ENCODE results near the gene OR2AG1.
"Not testable (repeated sequence)": the region's sequence is repeated elsewhere in the genome, so short reads cannot be mapped to it uniquely, and the experiment has no call there.

The OR2AG1 gene

DNA sequence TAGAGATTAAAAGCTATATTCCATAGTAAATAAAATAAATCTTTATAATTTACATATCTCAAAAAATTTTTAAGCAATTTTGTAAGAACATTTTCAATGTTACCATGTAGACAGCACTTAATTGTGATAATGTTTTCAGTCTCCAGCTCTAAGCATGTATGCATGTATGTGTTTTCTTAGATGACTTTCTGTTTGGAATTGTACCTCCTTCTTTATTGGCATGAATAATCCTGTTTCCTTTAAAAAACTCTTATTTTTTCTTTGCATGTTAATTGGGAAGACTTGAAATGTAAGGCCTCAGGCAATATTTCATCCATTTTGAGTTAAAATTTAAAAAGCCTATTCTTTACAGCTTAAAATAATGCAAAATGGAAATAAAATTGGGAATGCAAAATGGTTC is 2.0 kb upstream of the OR2AG1 start:
- no peak overlapping the region for H3K4me3 ChIP-seq (ENCODE audit: low read depth, low read length)
- no peak for DNase-seq (ENCODE audit: low read depth)

DNA sequence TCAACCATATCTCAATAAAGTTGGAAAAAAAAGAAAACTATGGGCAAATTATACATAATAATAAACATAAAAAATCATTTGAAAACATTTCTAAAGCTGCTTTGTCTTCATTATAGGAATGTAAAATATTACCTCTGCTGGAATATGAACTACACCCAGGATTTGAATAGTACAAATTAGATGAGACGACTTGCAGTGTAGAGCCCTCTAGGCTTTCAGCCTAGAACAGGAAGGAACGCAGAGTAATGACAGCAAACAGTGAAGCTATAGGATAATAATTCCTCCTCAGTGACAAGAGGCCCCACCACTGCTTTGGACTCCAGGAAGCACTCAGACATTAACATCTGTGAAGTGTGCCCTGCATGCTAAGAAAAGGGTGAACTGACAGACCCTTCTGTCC is 7.7 kb downstream of the OR2AG1 start:
- TF ChIP-seq, protein P1, sequence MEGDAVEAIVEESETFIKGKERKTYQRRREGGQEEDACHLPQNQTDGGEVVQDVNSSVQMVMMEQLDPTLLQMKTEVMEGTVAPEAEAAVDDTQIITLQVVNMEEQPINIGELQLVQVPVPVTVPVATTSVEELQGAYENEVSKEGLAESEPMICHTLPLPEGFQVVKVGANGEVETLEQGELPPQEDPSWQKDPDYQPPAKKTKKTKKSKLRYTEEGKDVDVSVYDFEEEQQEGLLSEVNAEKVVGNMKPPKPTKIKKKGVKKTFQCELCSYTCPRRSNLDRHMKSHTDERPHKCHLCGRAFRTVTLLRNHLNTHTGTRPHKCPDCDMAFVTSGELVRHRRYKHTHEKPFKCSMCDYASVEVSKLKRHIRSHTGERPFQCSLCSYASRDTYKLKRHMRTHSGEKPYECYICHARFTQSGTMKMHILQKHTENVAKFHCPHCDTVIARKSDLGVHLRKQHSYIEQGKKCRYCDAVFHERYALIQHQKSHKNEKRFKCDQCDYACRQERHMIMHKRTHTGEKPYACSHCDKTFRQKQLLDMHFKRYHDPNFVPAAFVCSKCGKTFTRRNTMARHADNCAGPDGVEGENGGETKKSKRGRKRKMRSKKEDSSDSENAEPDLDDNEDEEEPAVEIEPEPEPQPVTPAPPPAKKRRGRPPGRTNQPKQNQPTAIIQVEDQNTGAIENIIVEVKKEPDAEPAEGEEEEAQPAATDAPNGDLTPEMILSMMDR (IDR thresholded peaks at IDR 0.05; ENCODE audit: insufficient read depth, low read depth, low read length, missing control alignments) = no peak

More for the DNA sequence above, 2.0 kb upstream of the OR2AG1 start:
- TF ChIP-seq, protein P1 (IDR thresholded peaks at IDR 0.05; ENCODE audit: insufficient read depth, low read depth, low read length, missing control alignments) = no peak

DNA sequence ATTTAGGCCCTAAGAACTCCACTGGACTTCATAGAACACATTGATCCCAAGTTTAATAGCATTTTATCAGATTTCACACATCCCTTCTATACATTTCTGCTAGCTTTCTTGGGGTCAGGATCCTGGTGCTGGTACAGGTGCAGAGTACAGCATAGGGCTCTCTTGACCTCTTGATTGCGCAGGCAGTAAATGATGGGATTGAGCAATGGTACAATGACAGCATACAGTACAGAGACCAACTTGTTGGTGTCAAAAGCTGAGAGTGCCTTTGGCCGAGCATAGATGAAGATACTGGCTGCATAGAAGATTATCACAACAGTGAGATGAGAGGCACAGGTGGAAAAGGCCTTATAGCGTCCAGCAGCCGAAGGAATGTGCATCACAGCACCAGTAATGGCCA is 11.8 kb downstream of the OR2AG1 start:
- DNase-seq (ENCODE audit: low read depth) = no peak
- no peak overlapping the region for H3K4me3 ChIP-seq (ENCODE audit: low read depth, low read length)
- TF ChIP-seq, protein P1 (IDR thresholded peaks at IDR 0.05; ENCODE audit: insufficient read depth, low read depth, low read length, missing control alignments) = no peak

More for the DNA sequence above, 7.7 kb downstream of the OR2AG1 start:
- DNase-seq (ENCODE audit: low read depth) = no peak
- no peak overlapping the region for H3K4me3 ChIP-seq (ENCODE audit: low read depth, low read length)

DNA sequence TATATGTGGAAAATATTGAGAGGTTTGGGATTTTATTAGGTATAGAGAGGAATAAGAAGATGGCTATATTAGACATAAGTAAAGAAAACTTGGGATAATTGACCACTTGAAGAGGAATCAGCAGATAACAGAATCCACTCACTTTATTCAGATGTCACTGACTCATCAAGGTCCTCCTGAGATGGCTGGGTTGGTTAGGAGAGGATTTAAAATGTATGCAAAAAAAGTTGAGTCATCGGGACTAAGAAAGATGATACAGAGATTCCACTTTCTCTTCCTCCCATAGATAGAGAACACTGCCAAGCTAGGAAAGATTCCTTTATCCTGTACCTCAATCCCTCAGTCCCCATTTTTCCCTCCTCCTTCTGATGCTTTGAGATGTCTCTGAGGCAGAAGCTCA is 16.6 kb downstream of the OR2AG1 start, which contains the start of gene OR6A2:
Gene OR6A2 (minus strand): TSS at position 288 of the 400 bp plus-strand sequence. CDS start 3,981 bp downstream, outside the sequence.
- TF ChIP-seq, protein P1 (IDR thresholded peaks at IDR 0.05; ENCODE audit: insufficient read depth, low read depth, low read length, missing control alignments) = no peak
- no peak for DNase-seq (ENCODE audit: low read depth)
- no peak within 1 kb of the TSS for H3K4me3 ChIP-seq (ENCODE audit: low read depth, low read length)

- DNase-seq (ENCODE audit: low read depth); H3K4me3 ChIP-seq (ENCODE audit: low read depth, low read length): not testable (repeated sequence)
These were observed 18.3 kb downstream of the OR2AG1 start for GRCh38 chr11:6801075-6801474.

- TF ChIP-seq, protein P1 (IDR thresholded peaks at IDR 0.05; ENCODE audit: insufficient read depth, low read depth, low read length, missing control alignments) = peak; percentile 97
- no peak overlapping the region for H3K4me3 ChIP-seq (ENCODE audit: low read depth, low read length)
- peak; percentile 68 for DNase-seq (ENCODE audit: low read depth)
These were observed 29.7 kb downstream of the OR2AG1 start for GRCh38 chr11:6812390-6813005.

DNA sequence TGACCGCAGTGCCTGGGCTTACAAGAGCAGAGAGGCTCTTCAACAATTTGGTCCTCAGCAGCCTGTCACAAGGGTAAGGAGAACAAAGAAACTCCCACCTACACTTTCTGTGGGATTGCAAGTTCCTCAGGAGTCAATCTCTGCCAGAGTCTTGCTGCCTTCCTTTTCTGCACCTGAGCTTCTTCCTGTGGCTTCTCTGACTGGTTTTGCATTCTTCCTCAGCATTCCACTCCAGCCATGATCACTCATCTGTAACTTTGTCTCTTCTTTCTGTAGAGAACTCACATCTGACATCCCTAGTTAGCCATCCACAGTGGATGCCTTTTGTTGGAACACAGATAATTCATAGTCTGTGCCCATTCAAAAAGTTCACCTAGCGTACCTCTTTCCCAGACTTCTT is 30.8 kb downstream of the OR2AG1 start:
- no peak overlapping the region for H3K4me3 ChIP-seq (ENCODE audit: low read depth, low read length)
- TF ChIP-seq, protein P1 (IDR thresholded peaks at IDR 0.05; ENCODE audit: insufficient read depth, low read depth, low read length, missing control alignments) = no peak
- DNase-seq (ENCODE audit: low read depth) = no peak

Data from GM12865 (cell line).